GM12873 (cell line): ENCODE measurements around the gene TRIM9.

Experiments
- CTCF ChIP-seq: IDR thresholded peaks from 2 replicates; pipeline ENCODE4 v1.5.1; 2012; ENCODE audit warnings: low read depth, mild to moderate bottlenecking, moderate library complexity, low read length, control low read depth; ENCODE audit not compliant: insufficient read depth; ENCODE audit errors: missing control alignments

Gene TRIM9

DNA sequence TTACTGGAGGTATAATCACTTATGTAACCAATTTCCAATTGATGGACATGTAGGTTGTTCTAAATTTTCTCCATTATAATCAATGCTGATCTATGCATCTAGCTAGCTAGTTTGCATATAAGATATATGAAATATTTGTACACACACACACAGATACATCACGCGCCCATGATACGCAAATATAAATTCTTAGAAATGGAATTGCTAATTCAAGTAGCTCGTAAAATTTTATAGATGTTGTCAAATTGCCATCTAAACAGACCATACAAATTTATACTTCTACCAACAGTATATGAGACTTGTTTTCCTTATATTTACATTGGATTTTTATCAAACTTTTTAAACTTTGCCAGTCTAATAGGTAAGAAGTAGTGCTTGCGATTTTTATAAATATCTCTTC is 29.1 kb upstream of the TRIM9 start:
- no peak for TF ChIP-seq CTCF

- TF ChIP-seq CTCF, result no peak
Measured at GRCh38 chr14:51121096-51121495, 26.2 kb upstream of the TRIM9 start.

DNA sequence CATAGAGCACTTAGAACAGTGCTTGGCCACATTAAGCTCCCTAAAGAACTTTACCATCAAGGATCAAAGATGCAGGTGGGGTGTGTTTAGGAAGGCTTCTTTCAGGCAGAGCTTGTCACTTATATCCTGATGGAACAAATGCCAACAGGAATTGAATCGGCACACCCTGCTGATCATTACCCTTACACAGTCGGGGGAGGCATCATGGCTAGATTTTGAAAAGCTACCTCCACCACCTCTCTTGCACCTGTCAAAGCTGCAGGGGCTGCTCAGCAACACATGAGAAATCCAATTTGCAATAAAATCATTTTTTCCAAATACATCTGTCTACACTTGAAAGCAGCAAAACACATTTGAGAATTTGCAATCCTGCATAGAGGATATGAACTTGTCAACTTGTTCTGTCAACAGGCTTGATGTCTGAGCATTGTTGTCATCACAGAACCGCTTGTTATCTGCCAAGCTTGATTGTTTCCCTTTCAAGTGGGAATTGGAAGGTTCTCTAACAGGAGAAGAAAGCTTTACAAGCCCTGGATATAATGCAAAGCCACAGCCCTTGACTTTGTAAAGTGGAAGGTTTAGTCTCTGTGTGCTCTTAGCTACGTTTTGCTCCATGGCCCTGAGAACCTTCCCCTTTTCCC is 24.6 kb upstream of the TRIM9 start:
- TF ChIP-seq CTCF, result no peak

GRCh38 chr14:51118993-51119392 is 24.1 kb upstream of the TRIM9 start:
- no peak for TF ChIP-seq CTCF

DNA sequence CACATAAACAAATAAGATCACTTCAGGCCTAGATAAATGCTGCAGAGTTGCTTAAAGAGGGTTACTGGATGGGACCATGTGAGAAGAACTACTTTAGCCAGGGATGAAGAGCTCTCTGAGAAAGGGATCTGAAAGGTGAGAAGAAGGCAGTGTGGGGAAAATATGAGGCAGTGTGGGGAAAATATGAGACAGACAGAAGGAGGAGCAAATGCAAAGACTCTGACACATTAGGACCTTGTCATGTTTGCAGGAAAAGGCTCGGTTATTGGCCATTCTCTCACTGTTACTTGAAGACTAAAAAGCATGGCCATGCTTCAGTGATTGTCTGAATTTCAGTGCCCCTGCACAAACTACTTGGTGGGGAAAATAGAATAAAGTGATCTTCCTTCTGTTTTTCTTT is 22.7 kb upstream of the TRIM9 start:
- TF ChIP-seq CTCF, result no peak

DNA sequence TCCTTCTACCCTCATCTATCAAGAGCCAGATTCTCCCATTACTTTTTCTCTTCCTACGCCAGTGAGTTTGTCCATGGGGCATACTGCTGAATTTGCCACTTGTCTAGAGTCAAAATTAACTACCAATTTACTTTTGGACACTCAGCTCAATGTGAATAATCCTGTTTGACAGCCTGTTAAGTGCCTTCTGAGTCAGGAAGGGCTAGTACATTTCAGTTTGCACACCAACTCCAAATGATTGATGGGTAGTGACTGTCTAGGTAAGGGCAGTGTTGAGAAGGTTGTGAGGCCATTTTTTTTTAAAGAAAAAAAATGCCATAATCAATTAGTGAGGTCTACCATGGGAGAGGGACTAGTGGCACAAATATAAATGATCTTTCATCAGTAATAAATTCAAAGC is 21.8 kb upstream of the TRIM9 start:
- TF ChIP-seq CTCF, result no peak

DNA sequence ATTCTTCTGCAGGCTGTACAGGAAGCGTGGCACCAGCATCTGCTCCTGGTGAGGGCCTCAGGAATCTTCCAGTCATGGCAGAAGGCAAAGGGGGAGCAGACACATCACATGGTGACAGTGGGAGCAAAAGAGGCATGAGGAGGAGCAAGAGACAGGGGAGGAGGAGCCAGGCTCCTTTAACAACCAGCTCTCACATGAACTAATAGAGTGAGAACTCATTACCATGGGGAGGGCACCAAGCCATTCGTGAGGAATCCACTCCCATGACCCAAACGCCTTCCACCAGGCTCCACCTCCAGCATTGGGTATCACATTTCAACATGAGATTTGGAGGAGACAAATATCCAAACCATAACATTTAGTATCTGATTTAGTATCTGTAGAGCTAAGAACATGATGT is 14.7 kb upstream of the TRIM9 start:
- TF ChIP-seq CTCF, result no peak
